GM23338 (cell line): ENCODE measurements around the gene CD2AP. TPM values are rescaled to one million over a fixed set of nuclear protein-coding genes. Genes with fewer than 3 reads are reported as not detected.

Experiments used
- ATAC-seq: fragments of 200-7000 bp; cut with Tn5 transposase; 3 replicates; pipeline ENCODE4 v1.9.1; 2020
- DNase-seq: peaks from one replicate; pipeline ENCODE4 v3.0.0-alpha.2; 2015; ENCODE audit warnings: low spot score
- H2AFZ ChIP-seq: fragments of 200-600 bp; sonication (generic); 2 replicates; pipeline ENCODE4 v1.8.0; 2016; ENCODE audit warnings: antibody characterized with exemption, mild to moderate bottlenecking, moderate library complexity
- H3F3A ChIP-seq: fragments of 200-600 bp; sonication (generic); replicated peaks from 2 replicates; pipeline ENCODE4 v1.8.0; 2017; ENCODE audit warnings: antibody characterized with exemption, mixed run types, low read depth
- H3K27ac ChIP-seq: fragments of 200-600 bp; sonication (generic); 2 replicates; pipeline ENCODE4 v1.6.1; 2016; ENCODE audit warnings: low read depth
- H3K27me3 ChIP-seq: fragments of 200-600 bp; sonication (generic); 2 replicates; pipeline ENCODE4 v1.8.0; 2016; ENCODE audit warnings: mild to moderate bottlenecking, mixed run types, moderate library complexity; ENCODE audit not compliant: insufficient read depth
- H3K36me3 ChIP-seq: fragments of 200-600 bp; sonication (generic); 2 replicates; pipeline ENCODE4 v1.8.0; 2016; ENCODE audit warnings: mild to moderate bottlenecking; ENCODE audit not compliant: insufficient read depth
- H3K4me1 ChIP-seq: fragments of 200-600 bp; sonication (generic); 2 replicates; pipeline ENCODE4 v1.8.0; 2016; ENCODE audit warnings: mild to moderate bottlenecking, moderate library complexity; ENCODE audit not compliant: insufficient read depth
- H3K4me2 ChIP-seq: fragments of 200-600 bp; sonication (generic); 2 replicates; pipeline ENCODE4 v1.7.1; 2017; ENCODE audit warnings: mixed run types
- H3K4me3 ChIP-seq: fragments of 200-600 bp; sonication (generic); 2 replicates; pipeline ENCODE4 v1.6.1; 2016; ENCODE audit warnings: mixed run types
- H3K79me2 ChIP-seq: fragments of 200-600 bp; sonication (generic); replicated peaks from 2 replicates; pipeline ENCODE4 v1.8.0; 2017; ENCODE audit warnings: mild to moderate bottlenecking; ENCODE audit not compliant: insufficient read depth
- H3K9me2 ChIP-seq: fragments of 200-600 bp; sonication (generic); 2 replicates; pipeline ENCODE4 v1.8.0; 2017; ENCODE audit not compliant: insufficient read depth
- H4K20me1 ChIP-seq: fragments of 200-600 bp; sonication (generic); replicated peaks from 2 replicates; pipeline ENCODE4 v1.8.0; 2017; ENCODE audit warnings: mild to moderate bottlenecking; ENCODE audit not compliant: insufficient read depth
- H3K27ac Mint-ChIP-seq: 2 replicates; pipeline ENCODE4 v1.8.0; 2020; ENCODE audit warnings: inconsistent platforms, mild to moderate bottlenecking, moderate library complexity, mixed read lengths
- H3K27me3 Mint-ChIP-seq: 3 replicates; pipeline ENCODE4 v1.8.0; 2022; ENCODE audit warnings: low read depth, mild to moderate bottlenecking, moderate library complexity, mixed read lengths, inconsistent platforms; ENCODE audit not compliant: insufficient read depth, poor library complexity
- H3K36me3 Mint-ChIP-seq: 3 replicates; pipeline ENCODE4 v1.8.0; 2021; ENCODE audit warnings: low read depth, mild to moderate bottlenecking, inconsistent platforms, moderate library complexity, mixed read lengths
- H3K4me1 Mint-ChIP-seq: 3 replicates; pipeline ENCODE4 v1.8.0; 2020; ENCODE audit warnings: mild to moderate bottlenecking, inconsistent platforms, mixed read lengths
- H3K4me3 Mint-ChIP-seq: 3 replicates; pipeline ENCODE4 v1.8.0; 2021; ENCODE audit warnings: moderate library complexity, mild to moderate bottlenecking, inconsistent platforms, mixed read lengths
- H3K9me3 Mint-ChIP-seq: 3 replicates; pipeline ENCODE4 v1.8.0; 2020; ENCODE audit warnings: moderate library complexity, mild to moderate bottlenecking, inconsistent platforms, mixed read lengths
- CREB1 ChIP-seq: fragments of 250-450 bp; sonication (Bioruptor Pico); IDR thresholded peaks from 2 replicates; pipeline ENCODE4 v1.5.0; 2020; ENCODE audit warnings: low read depth, mild to moderate bottlenecking, moderate library complexity
- EZH2 ChIP-seq: fragments of 200-600 bp; sonication (generic); IDR thresholded peaks from one replicate; pipeline ENCODE4 v1.8.0; 2017; ENCODE audit warnings: antibody characterized with exemption, mild to moderate bottlenecking, low read depth; ENCODE audit not compliant: unreplicated experiment
- EZH2phosphoT487 ChIP-seq: fragments of 200-600 bp; sonication (generic); IDR thresholded peaks from one replicate; pipeline ENCODE4 v1.8.1; 2018; ENCODE audit warnings: antibody characterized with exemption; ENCODE audit not compliant: unreplicated experiment
- JUNB ChIP-seq: IDR thresholded peaks from one replicate; pipeline ENCODE4 v1.6.1; 2016; ENCODE audit warnings: antibody characterized with exemption; ENCODE audit not compliant: unreplicated experiment
- NANOG ChIP-seq: IDR thresholded peaks from 2 replicates; pipeline ENCODE4 v1.6.1; 2016; ENCODE audit warnings: antibody characterized with exemption, borderline replicate concordance
- POLR2AphosphoS5 ChIP-seq: IDR thresholded peaks from 2 replicates; pipeline ENCODE4 v1.6.1; 2016; ENCODE audit warnings: antibody characterized with exemption, low read depth
- STAT1 ChIP-seq: IDR thresholded peaks from one replicate; pipeline ENCODE4 v1.6.1; 2016; ENCODE audit warnings: antibody characterized with exemption; ENCODE audit not compliant: unreplicated experiment
- ZNF114 ChIP-seq: fragments of 250-450 bp; sonication (Bioruptor Pico); IDR thresholded peaks from 2 replicates; pipeline ENCODE4 v1.5.0; 2020; ENCODE audit warnings: mild to moderate bottlenecking, moderate library complexity
- ZNF331 ChIP-seq: fragments of 250-450 bp; sonication (Bioruptor Pico); IDR thresholded peaks from 2 replicates; pipeline ENCODE4 v1.5.0; 2020; ENCODE audit warnings: low read depth, mild to moderate bottlenecking, moderate library complexity
- polyA plus RNA-seq: library from polyadenylated mRNA; unstranded; fragments of >200 nt; fragmentation: Nextera tagmentation; extraction: Ambion mirVana; gene quantifications from 2 replicates; pipeline ENCODE4 v1.2.1, GENCODE V29; 2016
- total RNA-seq: library from RNA; depleted of rRNA; stranded (reverse); fragments of >200 nt; shearing (Covaris generic); gene quantifications from 2 replicates; pipeline ENCODE4 v1.2.3, GENCODE V29; 2014
- TF ChIP-seq, protein P1 (sequence below): fragments of 250-450 bp; sonication (Bioruptor Pico); IDR thresholded peaks from 2 replicates; pipeline ENCODE4 v1.5.0; 2020; ENCODE audit warnings: mild to moderate bottlenecking, moderate library complexity
- TF ChIP-seq, protein P2 (sequence below), 2 experiments: fragments of 200-600 bp in 1 of 2; sonication (generic) in 1 of 2; conservative IDR thresholded peaks; 2 replicates each; pipeline versions ENCODE4 v1.5.1 to v1.6.1; 2016 to 2017; ENCODE audit warnings: antibody characterized with exemption in 2 of 2, low read depth in 2 of 2, mild to moderate bottlenecking in 2 of 2, moderate library complexity in 1 of 2
- TF ChIP-seq, protein P3 (sequence below): IDR thresholded peaks from 2 replicates; pipeline ENCODE4 v1.6.1; 2016; ENCODE audit warnings: antibody characterized with exemption

Gene CD2AP
- total and polyA plus RNA-seq, 2 experiments from 2014 or later, result 38.0 to 93.2 TPM

GRCh38 chr6:47634210-47635047 lies 156.8 kb downstream of the CD2AP start:
- Histone ChIP-seq H3K36me3 (0 out of 2 replicates have a peak, but pooled peaks cover 3% of the 10 kb centered on the region), H4K20me1 (no peaks in the 10 kb centered on the region), H3F3A (no peaks in the 10 kb centered on the region), H3K4me3 (no peak overlapping the region), H3K79me2 (no peaks in the 10 kb centered on the region), H3K27ac (no peak overlapping the region), H3K9me2 (no peaks in the 10 kb centered on the region), H3K27me3 (no peaks in the 10 kb centered on the region), H3K4me2 (no peak overlapping the region), H2AFZ (no peak overlapping the region), H3K4me1 (no peaks in the 10 kb centered on the region)
- Mint-ChIP-seq H3K9me3 (peaks cover 14% of the 10 kb centered on the region; the same call in 2 of the 3 replicates), H3K27ac (no peak overlapping the region), H3K36me3 (peaks cover 2% of the 10 kb centered on the region; the same call in 1 of the 3 replicates), H3K4me1 (peaks cover 8% of the 10 kb centered on the region; the same call in 2 of the 3 replicates), H3K4me3 (no peak overlapping the region), H3K27me3 (peaks cover 10% of the 10 kb centered on the region)
- DNase-seq (no peak), ATAC-seq (no peak)
- TF ChIP-seq ZNF114 (CRISPR knock-in tag) (no peak), JUNB (no peak), ZNF331 (CRISPR knock-in tag) (no peak)

DNA sequence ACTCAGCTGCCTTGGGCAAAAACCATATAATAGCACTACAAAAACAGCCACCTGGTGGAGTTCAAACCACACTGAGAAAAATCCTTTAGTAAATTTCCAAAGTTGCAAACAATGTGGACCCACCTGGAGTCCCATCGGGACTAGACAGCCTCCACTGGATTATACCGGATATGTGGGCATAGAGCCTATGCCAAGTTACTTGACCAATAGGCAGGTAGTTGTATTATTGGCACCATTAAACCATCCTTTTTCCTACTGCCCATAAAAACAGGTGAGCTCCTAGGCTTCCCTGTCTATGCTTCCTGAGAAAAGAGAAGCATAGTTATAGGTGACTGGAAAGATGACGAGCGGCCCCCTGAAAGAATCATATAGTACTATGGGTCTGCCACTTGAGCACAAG lies 169.1 kb downstream of the CD2AP start:
- no peak overlapping the region for H3K27ac Mint-ChIP-seq
- Histone ChIP-seq H3K4me1 (peaks cover 9% of the 10 kb centered on the region), H3K9me2 (0 out of 2 replicates have a peak, but pooled peaks cover 3% of the 10 kb centered on the region), H3K36me3 (no peaks in the 10 kb centered on the region), H3F3A (no peaks in the 10 kb centered on the region), H3K27ac (no peak overlapping the region), H3K4me2 (no peak overlapping the region), H3K79me2 (no peaks in the 10 kb centered on the region), H3K27me3 (no peaks in the 10 kb centered on the region), H4K20me1 (no peaks in the 10 kb centered on the region), H2AFZ (no peak overlapping the region), H3K4me3 (no peak overlapping the region)
- H3K27me3 Mint-ChIP-seq, result no peaks in the 10 kb centered on the region
- no peak for ATAC-seq
- H3K9me3 Mint-ChIP-seq, result peaks cover 4% of the 10 kb centered on the region
- DNase-seq, result no peak
- no peak overlapping the region for H3K4me3 Mint-ChIP-seq
- H3K36me3 Mint-ChIP-seq, result peaks cover 3% of the 10 kb centered on the region
- H3K4me1 Mint-ChIP-seq, result peaks cover 7% of the 10 kb centered on the region
- TF ChIP-seq STAT1 (no peak), NANOG (no peak), CREB1 (CRISPR knock-in tag) (no peak), EZH2phosphoT487 (no peak), JUNB (no peak), POLR2AphosphoS5 (no peak), ZNF331 (CRISPR knock-in tag) (no peak), EZH2 (no peak), ZNF114 (CRISPR knock-in tag) (no peak)
- TF ChIP-seq, protein P1, sequence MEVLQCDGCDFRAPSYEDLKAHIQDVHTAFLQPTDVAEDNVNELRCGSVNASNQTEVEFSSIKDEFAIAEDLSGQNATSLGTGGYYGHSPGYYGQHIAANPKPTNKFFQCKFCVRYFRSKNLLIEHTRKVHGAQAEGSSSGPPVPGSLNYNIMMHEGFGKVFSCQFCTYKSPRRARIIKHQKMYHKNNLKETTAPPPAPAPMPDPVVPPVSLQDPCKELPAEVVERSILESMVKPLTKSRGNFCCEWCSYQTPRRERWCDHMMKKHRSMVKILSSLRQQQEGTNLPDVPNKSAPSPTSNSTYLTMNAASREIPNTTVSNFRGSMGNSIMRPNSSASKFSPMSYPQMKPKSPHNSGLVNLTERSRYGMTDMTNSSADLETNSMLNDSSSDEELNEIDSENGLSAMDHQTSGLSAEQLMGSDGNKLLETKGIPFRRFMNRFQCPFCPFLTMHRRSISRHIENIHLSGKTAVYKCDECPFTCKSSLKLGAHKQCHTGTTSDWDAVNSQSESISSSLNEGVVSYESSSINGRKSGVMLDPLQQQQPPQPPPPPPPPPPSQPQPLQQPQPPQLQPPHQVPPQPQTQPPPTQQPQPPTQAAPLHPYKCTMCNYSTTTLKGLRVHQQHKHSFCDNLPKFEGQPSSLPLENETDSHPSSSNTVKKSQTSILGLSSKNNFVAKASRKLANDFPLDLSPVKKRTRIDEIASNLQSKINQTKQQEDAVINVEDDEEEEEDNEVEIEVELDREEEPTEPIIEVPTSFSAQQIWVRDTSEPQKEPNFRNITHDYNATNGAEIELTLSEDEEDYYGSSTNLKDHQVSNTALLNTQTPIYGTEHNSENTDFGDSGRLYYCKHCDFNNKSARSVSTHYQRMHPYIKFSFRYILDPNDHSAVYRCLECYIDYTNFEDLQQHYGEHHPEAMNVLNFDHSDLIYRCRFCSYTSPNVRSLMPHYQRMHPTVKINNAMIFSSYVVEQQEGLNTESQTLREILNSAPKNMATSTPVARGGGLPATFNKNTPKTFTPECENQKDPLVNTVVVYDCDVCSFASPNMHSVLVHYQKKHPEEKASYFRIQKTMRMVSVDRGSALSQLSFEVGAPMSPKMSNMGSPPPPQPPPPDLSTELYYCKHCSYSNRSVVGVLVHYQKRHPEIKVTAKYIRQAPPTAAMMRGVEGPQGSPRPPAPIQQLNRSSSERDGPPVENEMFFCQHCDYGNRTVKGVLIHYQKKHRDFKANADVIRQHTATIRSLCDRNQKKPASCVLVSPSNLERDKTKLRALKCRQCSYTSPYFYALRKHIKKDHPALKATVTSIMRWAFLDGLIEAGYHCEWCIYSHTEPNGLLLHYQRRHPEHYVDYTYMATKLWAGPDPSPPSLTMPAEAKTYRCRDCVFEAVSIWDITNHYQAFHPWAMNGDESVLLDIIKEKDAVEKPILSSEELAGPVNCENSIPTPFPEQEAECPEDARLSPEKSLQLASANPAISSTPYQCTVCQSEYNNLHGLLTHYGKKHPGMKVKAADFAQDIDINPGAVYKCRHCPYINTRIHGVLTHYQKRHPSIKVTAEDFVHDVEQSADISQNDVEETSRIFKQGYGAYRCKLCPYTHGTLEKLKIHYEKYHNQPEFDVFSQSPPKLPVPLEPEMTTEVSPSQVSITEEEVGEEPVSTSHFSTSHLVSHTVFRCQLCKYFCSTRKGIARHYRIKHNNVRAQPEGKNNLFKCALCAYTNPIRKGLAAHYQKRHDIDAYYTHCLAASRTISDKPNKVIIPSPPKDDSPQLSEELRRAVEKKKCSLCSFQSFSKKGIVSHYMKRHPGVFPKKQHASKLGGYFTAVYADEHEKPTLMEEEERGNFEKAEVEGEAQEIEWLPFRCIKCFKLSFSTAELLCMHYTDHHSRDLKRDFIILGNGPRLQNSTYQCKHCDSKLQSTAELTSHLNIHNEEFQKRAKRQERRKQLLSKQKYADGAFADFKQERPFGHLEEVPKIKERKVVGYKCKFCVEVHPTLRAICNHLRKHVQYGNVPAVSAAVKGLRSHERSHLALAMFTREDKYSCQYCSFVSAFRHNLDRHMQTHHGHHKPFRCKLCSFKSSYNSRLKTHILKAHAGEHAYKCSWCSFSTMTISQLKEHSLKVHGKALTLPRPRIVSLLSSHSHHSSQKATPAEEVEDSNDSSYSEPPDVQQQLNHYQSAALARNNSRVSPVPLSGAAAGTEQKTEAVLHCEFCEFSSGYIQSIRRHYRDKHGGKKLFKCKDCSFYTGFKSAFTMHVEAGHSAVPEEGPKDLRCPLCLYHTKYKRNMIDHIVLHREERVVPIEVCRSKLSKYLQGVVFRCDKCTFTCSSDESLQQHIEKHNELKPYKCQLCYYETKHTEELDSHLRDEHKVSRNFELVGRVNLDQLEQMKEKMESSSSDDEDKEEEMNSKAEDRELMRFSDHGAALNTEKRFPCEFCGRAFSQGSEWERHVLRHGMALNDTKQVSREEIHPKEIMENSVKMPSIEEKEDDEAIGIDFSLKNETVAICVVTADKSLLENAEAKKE (CRISPR knock-in tag), result no peak
- TF ChIP-seq, protein P2, sequence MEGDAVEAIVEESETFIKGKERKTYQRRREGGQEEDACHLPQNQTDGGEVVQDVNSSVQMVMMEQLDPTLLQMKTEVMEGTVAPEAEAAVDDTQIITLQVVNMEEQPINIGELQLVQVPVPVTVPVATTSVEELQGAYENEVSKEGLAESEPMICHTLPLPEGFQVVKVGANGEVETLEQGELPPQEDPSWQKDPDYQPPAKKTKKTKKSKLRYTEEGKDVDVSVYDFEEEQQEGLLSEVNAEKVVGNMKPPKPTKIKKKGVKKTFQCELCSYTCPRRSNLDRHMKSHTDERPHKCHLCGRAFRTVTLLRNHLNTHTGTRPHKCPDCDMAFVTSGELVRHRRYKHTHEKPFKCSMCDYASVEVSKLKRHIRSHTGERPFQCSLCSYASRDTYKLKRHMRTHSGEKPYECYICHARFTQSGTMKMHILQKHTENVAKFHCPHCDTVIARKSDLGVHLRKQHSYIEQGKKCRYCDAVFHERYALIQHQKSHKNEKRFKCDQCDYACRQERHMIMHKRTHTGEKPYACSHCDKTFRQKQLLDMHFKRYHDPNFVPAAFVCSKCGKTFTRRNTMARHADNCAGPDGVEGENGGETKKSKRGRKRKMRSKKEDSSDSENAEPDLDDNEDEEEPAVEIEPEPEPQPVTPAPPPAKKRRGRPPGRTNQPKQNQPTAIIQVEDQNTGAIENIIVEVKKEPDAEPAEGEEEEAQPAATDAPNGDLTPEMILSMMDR (conservative IDR thresholded peaks at IDR 0.05; ENCODE audit: low read depth in 2 of 2), result no peak
- TF ChIP-seq, protein P3, sequence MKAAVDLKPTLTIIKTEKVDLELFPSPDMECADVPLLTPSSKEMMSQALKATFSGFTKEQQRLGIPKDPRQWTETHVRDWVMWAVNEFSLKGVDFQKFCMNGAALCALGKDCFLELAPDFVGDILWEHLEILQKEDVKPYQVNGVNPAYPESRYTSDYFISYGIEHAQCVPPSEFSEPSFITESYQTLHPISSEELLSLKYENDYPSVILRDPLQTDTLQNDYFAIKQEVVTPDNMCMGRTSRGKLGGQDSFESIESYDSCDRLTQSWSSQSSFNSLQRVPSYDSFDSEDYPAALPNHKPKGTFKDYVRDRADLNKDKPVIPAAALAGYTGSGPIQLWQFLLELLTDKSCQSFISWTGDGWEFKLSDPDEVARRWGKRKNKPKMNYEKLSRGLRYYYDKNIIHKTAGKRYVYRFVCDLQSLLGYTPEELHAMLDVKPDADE, result no peak
